Erythroblast (primary cell): ENCODE results near the gene DDX54.

Source experiments
- GATA1 ChIP-seq: IDR thresholded peaks from 2 replicates; pipeline ENCODE4 v1.6.1; 2011; ENCODE audit warnings: low read depth, mild to moderate bottlenecking, control low read depth, low read length, moderate library complexity
- POLR2A ChIP-seq: IDR thresholded peaks from 2 replicates; pipeline ENCODE4 v1.6.1; 2011; ENCODE audit warnings: mild to moderate bottlenecking, low read length

DNA sequence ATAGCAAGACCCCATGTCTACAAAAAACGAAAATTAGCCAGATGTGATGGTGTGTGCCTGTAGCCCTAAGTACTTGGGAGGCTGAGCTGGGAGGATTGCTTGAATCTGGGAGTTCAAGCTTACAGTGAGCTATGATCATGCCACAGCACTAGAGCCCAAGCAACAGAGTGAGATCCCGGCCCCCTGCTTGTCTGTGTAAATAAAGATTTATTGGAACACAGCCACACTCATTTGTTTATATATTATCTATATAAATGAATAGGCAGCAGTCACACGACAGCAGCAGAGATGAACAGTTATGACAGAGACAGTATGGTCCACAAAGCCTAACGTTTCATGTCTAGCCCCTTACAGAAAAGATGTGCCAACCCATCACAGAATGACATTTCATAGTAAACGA lies 14.8 kb downstream of the DDX54 start:
- TF ChIP-seq POLR2A: no peak
- no peak for TF ChIP-seq GATA1
